GM08714 (cell line): ENCODE data around the gene SPRY2.

ENCODE experiments used
- H3K4me3 ChIP-seq: fragments of 200-500 bp; sonication (Bioruptor generic); 2 replicates; pipeline ENCODE4 v1.5.1; 2014; ENCODE audit warnings: mild to moderate bottlenecking, low read length, inconsistent platforms
- ZNF274 ChIP-seq: IDR thresholded peaks from 2 replicates; pipeline ENCODE4 v1.6.1; 2012; ENCODE audit warnings: mild to moderate bottlenecking, low read depth, low read length

SPRY2 gene

DNA sequence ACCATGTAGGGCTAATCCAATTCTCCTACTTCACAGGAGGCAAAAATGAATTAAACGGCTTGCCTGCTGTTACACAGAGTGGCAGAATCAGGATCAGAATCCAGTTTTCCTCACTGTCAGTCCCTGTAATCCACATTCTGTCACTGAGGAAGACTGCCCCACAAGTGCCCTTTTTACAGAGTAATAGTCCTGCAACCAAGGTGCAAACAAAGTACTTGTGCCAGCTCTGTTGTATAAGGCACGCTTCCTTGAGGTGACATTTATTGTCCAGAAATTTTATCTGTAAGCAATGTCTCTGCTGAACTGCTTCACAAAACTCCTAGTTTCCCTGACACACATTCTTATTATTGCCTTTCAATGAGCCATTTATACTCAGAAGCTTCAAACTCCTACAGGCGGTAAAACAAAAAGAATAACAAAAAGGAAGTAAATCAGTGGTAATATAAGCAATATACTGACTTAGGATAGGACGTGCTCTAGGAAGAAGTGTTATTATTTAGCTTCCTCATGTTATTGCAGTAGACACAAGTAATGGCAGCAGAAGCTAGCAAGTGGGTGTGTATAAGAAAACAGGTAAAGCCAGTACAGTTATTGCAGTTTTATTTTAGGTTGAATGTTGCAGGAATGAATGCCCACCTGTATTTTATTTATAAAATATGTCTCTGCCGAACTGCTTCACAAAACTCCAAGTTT, 28.8 kb downstream of the SPRY2 start:
- H3K4me3 ChIP-seq = no peak overlapping the region
- TF ChIP-seq ZNF274 = no peak

GRCh38 chr13:80309926-80310325, 31.0 kb downstream of the SPRY2 start:
- TF ChIP-seq ZNF274 = no peak
- H3K4me3 ChIP-seq = no peak overlapping the region

- no peak for TF ChIP-seq ZNF274
- H3K4me3 ChIP-seq = no peak overlapping the region
Observed at GRCh38 chr13:80307401-80307987, 33.4 kb downstream of the SPRY2 start.

DNA sequence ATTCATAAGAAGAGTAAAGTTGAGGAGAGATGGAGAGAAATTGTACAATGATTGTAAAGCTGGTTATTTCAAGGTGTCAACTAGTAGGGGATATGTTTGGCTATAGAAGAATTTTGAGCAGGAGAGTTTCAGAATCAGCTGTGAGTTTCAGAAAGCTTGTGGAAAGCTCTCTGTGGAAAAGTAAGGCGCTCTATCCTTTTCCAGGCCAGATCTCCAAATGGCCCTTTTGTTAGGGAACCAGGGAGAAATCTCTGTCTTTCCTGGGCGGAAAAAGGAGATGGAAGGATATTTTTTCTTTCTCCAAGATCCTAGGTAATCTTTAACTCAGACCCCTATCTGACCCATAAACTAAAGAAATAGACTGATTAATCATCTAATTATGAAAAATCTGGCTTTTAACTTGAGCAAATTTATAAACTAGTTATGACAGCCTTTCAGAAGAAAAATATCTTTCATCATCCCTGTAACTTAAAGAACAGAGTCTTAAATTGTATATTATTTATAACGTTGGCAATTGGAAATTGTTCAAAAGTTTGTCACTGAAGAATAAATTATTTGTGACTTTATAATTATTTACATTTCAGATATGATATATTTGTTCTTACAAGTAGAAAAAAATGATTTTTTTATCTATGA, 34.5 kb downstream of the SPRY2 start:
- H3K4me3 ChIP-seq = no peak overlapping the region
- TF ChIP-seq ZNF274 = no peak

- H3K4me3 ChIP-seq = no peak overlapping the region
- no peak for TF ChIP-seq ZNF274
Observed at GRCh38 chr13:80305737-80306136, 35.2 kb downstream of the SPRY2 start.

- no peak for TF ChIP-seq ZNF274
Observed at GRCh38 chr13:80303225-80303811, 37.6 kb downstream of the SPRY2 start.

GRCh38 chr13:80299046-80299445, 41.9 kb downstream of the SPRY2 start:
- TF ChIP-seq ZNF274 = no peak
- H3K4me3 ChIP-seq = no peak overlapping the region

More at GRCh38 chr13:80303225-80303811, 37.6 kb downstream of the SPRY2 start:
- H3K4me3 ChIP-seq = no peak overlapping the region

DNA sequence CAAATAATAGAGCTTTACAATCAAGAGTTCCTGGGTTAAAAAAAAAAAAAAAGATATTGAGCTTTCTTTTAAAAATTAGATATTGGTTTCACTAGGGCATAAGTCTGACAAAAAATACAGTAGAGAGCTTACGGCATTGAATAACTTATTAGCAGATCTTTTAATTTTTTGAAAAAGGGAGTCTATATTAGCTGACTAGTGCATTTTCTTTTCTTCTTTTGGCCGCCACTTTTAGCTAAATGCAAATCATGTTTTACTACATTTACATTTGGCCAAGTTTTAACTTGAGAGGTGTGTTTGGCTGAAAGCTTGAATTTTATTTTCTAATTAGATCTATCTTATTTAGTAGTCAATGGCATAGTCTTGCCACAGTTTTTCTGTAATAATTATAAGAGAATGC, 43.4 kb downstream of the SPRY2 start:
- H3K4me3 ChIP-seq = no peak overlapping the region

DNA sequence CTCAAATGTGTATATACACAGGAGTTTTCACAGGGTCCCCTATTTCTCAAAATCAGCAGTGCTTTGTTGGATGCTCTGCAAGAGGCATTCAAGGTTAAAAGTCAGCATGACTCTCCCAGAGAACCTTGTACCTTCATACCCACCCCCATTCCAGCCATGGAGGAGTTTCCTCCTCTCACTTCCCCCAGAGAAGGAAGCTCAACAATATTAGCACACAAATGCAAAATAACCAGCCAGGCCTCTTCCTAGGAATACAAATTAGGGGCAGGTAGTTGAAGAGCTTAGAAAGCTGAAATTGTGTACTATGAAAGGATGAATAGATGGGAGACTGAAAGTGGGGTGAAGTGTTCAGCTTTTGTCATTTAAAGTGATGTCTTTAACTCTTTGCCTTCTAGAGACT, 43.8 kb downstream of the SPRY2 start:
- no peak for TF ChIP-seq ZNF274
- no peak overlapping the region for H3K4me3 ChIP-seq

More for the DNA sequence above, 43.4 kb downstream of the SPRY2 start:
- no peak for TF ChIP-seq ZNF274

- H3K4me3 ChIP-seq = no peak overlapping the region
Observed at GRCh38 chr13:80296638-80297037, 44.3 kb downstream of the SPRY2 start.

DNA sequence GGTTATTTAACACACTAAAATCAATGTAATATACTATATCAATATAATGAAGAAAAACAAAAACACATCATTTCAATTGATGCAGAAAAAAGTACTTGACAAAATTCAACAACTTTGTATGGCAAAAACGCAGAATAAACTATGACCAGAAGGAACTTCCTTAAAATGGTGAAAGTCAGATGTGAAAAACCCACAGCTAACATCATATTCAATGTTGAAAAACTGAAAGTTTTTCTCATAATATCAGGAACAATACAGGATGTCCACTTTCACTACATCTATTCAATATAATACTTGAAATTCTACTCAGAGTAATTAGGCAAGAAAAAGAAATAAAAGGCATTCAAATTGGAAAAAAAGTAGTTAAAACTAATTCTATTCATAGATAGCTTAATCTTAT, 50.3 kb downstream of the SPRY2 start:
- no peak overlapping the region for H3K4me3 ChIP-seq

More at GRCh38 chr13:80296638-80297037, 44.3 kb downstream of the SPRY2 start:
- no peak for TF ChIP-seq ZNF274

More for the DNA sequence above, 50.3 kb downstream of the SPRY2 start:
- no peak for TF ChIP-seq ZNF274
